Ovary (tissue), 9 donors: ENCODE data around the gene RNF186. TPM values are rescaled to one million over a fixed set of nuclear protein-coding genes. Genes with fewer than 3 reads are reported as not detected.

Experiments
- DNase-seq, 5 donors: peaks; one replicate each; pipeline ENCODE4 v3.0.0-alpha.2; 2019 to 2020
- H3K27ac ChIP-seq, 2 donors: fragments of 200-600 bp; one replicate each; pipeline versions ENCODE4 v1.5.1 to v1.8.0; 2019 to 2022
- H3K27me3 ChIP-seq: fragments of 200-600 bp; one replicate; pipeline ENCODE4 v1.8.0; 2022
- H3K36me3 ChIP-seq: fragments of 200-600 bp; sonication (generic); one replicate; pipeline ENCODE4 v1.5.1; 2019
- H3K4me1 ChIP-seq: one replicate; pipeline ENCODE4 v1.8.1; 2013; ENCODE audit warnings: mild to moderate bottlenecking, moderate library complexity; ENCODE audit not compliant: insufficient read depth
- H3K4me3 ChIP-seq: fragments of 200-600 bp; sonication (generic); one replicate; pipeline ENCODE4 v1.5.1; 2017
- H3K9me3 ChIP-seq, 2 donors: fragments of 200-600 bp in 1 of 2; sonication (generic) in 1 of 2; one replicate each; pipeline versions ENCODE4 v1.5.1 to v1.8.1; 2013 to 2019; ENCODE audit warnings: mild to moderate bottlenecking in 1 of 2, moderate library complexity in 1 of 2
- CTCF ChIP-seq, 3 donors: fragments of 450-650 bp in 2 of 3; fragments of 200-600 bp in 1 of 3; IDR thresholded peaks; one replicate each; pipeline versions ENCODE4 v1.5.1 to v1.8.0; 2016 to 2022; ENCODE audit warnings: antibody characterized with exemption in 3 of 3, mild to moderate bottlenecking in 1 of 3
- EP300 ChIP-seq: sonication (generic); formaldehyde crosslinking; IDR thresholded peaks from one replicate; pipeline ENCODE4 v1.6.1; 2017; ENCODE audit warnings: antibody characterized with exemption
- POLR2A ChIP-seq: fragments of 450-650 bp; IDR thresholded peaks from one replicate; pipeline ENCODE4 v1.6.1; 2017; ENCODE audit warnings: antibody characterized with exemption, mild to moderate bottlenecking, moderate library complexity
- WGBS, 3 donors: extraction: QIAGEN DNeasy Blood & Tissue Kit in 1 of 3; methylation state at CpG; one replicate each; pipeline versions ENCODE4 v1.1.5 to v1.1.7; 2013 to 2017; 5-methylcytosine and 5-hydroxymethylcytosine counted together
- intact Hi-C, 4 donors: fragments of 100-400 bp; cut with DNase I; formaldehyde crosslinking; loops; one replicate each; pipeline versions ENCODE4 v1.11.0 to v1.15.1; 2022 to 2023
- polyA plus RNA-seq, 2 donors: library from polyadenylated mRNA; stranded (reverse); fragments of 200-250 nt in 1 of 2; fragments of 350-450 nt in 1 of 2; fragmentation: Illumina TruSeq in 1 of 2; extraction: RNeasy Lipid Tissue Mini Kit (QIAGEN cat#74804) in 1 of 2; gene quantifications; one replicate each; pipeline ENCODE4 v1.2.3, GENCODE V29; 2013 to 2014
- total RNA-seq, 7 donors: library from RNA; depleted of rRNA in 2 of 7; stranded (reverse); fragments of >200 nt in 2 of 7; fragmentation: NEBNext Ultra II Directional in 3 of 7; extraction: Animal tissue kit (Norgen Biotek cat#: 25700) in 3 of 7; gene quantifications; one replicate each; pipeline versions ENCODE4 v1.1.0 to v1.2.4, GENCODE V29; 2016 to 2023
- donor health status: DM: no; HTN: no; CAD: no; lungs with moderate emphysema.
- donor health status: DM: no; HTN: no; CAD: no.
- donor health status: Bipolar disorder and iron deficiency.
- donor health status: DM: yes; HTN: yes; CAD: no.
- donor health status: DM: no; HTN: no; CAD: no.
- donor health status: DM: yes; HTN: yes; CAD: no.

The RNF186 gene
- total and polyA plus RNA-seq, 9 donors, result 0.11 to 1.4 (median 0.36) TPM; not detected in 4

DNA sequence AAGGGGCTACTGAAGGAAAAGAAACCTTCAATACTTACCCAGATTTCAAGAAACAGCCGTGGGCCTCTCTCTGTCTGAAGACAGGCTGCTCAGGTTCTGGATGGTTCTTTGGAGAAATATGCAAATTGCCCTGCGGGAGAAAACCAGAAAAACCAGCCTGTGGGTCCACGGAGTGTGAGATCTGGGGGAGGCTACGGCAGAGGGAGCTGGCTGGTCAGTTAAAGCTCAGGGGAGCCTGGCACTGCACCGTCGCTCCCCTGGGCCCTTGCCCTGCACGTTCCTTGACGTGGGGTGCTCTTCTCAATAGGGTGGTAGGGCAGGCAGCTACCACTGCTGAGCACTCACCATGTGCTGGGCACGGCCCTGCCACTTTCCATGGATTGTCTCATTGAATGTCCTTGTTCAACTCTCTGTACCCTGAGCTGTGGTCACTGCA is 28.1 kb downstream of the RNF186 start:
- Histone ChIP-seq H3K27me3 (no peaks in the 10 kb centered on the region), H3K9me3 (no peaks in the 10 kb centered on the region), H3K27ac (no peak overlapping the region), H3K36me3 (no peaks in the 10 kb centered on the region), H3K4me3 (no peak overlapping the region), H3K4me1 (no peaks in the 10 kb centered on the region)
- 67 to 76% (median 74%) methylated on average over 9 of the region's 9 CpGs for WGBS, 3 donors
- TF ChIP-seq EP300 (no peak), CTCF (IDR thresholded peaks at IDR 0.05) (no peak), POLR2A (no peak)
- intact Hi-C loops, result no loop called here
- no peak for DNase-seq

- no peaks in the 10 kb centered on the region for H3K27me3 ChIP-seq
- DNase-seq, result no peak
- H3K4me1 ChIP-seq, result no peaks in the 10 kb centered on the region
- H3K9me3 ChIP-seq, result no peaks in the 10 kb centered on the region
- TF ChIP-seq CTCF (IDR thresholded peaks at IDR 0.05), result no peak
- TF ChIP-seq EP300, result no peak
- TF ChIP-seq POLR2A, result no peak
- no peak overlapping the region for H3K27ac ChIP-seq
- H3K36me3 ChIP-seq, result no peaks in the 10 kb centered on the region
- no peak overlapping the region for H3K4me3 ChIP-seq
- intact Hi-C loops, result no loop called here
- 66 to 69% (median 69%) methylated on average over 4 of the region's 4 CpGs for WGBS, 3 donors
These were observed 29.4 kb downstream of the RNF186 start for GRCh38 chr1:19785660-19786059.

GRCh38 chr1:19780267-19780877 is 34.7 kb downstream of the RNF186 start:
- no peak for DNase-seq
- no peaks in the 10 kb centered on the region for H3K36me3 ChIP-seq
- TF ChIP-seq POLR2A (no peak), CTCF (IDR thresholded peaks at IDR 0.05) (no peak)
- no peaks in the 10 kb centered on the region for H3K9me3 ChIP-seq
- 83 to 89% (median 85%) methylated on average over 11 of the region's 11 CpGs for WGBS, 3 donors
- H3K27ac ChIP-seq, result no peak overlapping the region
- H3K27me3 ChIP-seq, result no peaks in the 10 kb centered on the region
- H3K4me1 ChIP-seq, result no peaks in the 10 kb centered on the region
- intact Hi-C loops, result no loop called here
- no peak overlapping the region for H3K4me3 ChIP-seq

DNA sequence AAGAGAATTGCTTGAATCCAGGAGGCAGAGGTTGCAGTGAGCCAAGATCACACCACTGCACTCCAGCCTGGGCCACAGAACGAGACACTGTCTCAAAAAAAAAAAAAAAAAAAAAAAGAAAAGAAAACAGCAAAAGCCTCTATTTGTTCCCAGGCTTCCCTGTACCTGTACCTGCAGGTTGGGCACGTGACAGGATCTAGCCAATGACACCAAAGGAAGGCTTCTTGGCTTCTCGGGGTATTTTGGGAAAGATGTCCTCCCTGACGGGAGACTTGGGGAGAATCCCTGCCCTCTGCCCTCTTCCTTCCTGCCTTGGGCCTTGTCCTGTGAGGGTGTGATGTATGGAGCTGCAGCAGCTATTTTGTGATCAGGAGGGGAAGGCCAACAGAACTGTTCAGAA is 38.1 kb downstream of the RNF186 start:
- intact Hi-C loops, result no loop called here
- H3K27ac ChIP-seq, result no peak overlapping the region
- 92 to 97% (median 96%) methylated on average over 4 of the region's 4 CpGs for WGBS, 3 donors

More for the DNA sequence above, 38.1 kb downstream of the RNF186 start:
- no peak for DNase-seq
- no peak for TF ChIP-seq CTCF (IDR thresholded peaks at IDR 0.05)
- no peak for TF ChIP-seq EP300
- no peak for TF ChIP-seq POLR2A
- Histone ChIP-seq H3K36me3 (no peaks in the 10 kb centered on the region), H3K4me1 (no peaks in the 10 kb centered on the region), H3K4me3 (no peak overlapping the region), H3K27me3 (no peaks in the 10 kb centered on the region), H3K9me3 (no peaks in the 10 kb centered on the region)
